Lower lobe of right lung (tissue), 2 donors: ENCODE data around the gene IER5. TPM values are rescaled to one million over a fixed set of nuclear protein-coding genes. Genes with fewer than 3 reads are reported as not detected.

Experiments used
- ATAC-seq, 2 donors: fragments of 200-7000 bp; cut with Tn5 transposase; one replicate each; pipeline ENCODE4 v1.9.1; 2020 to 2022; ENCODE audit warnings: mild to moderate bottlenecking in 2 of 2, moderate library complexity in 2 of 2
- DNase-seq: peaks from one replicate; pipeline ENCODE4 v3.0.0-alpha.2; 2020
- H3K27ac ChIP-seq: fragments of 200-600 bp; one replicate; pipeline ENCODE4 v1.8.0; 2022
- H3K27me3 ChIP-seq: fragments of 200-600 bp; one replicate; pipeline ENCODE4 v1.8.0; 2022; ENCODE audit warnings: low read depth
- H3K36me3 ChIP-seq: fragments of 200-600 bp; one replicate; pipeline ENCODE4 v1.8.0; 2022; ENCODE audit warnings: mild to moderate bottlenecking
- H3K4me1 ChIP-seq: fragments of 200-600 bp; one replicate; pipeline ENCODE4 v1.8.0; 2022
- H3K4me3 ChIP-seq: fragments of 200-600 bp; one replicate; pipeline ENCODE4 v1.8.0; 2022; ENCODE audit warnings: mild to moderate bottlenecking
- H3K9me3 ChIP-seq: fragments of 200-600 bp; one replicate; pipeline ENCODE4 v1.8.0; 2022
- intact Hi-C: fragments of 100-400 bp; cut with DNase I; formaldehyde crosslinking; loops from one replicate; pipeline ENCODE4 v1.11.0; 2022
- total RNA-seq: library from RNA; stranded (reverse); fragmentation: NEBNext Ultra II Directional; extraction: Animal tissue kit (Norgen Biotek cat#: 25700); gene quantifications from one replicate; pipeline ENCODE4 v1.2.1, GENCODE V29; 2021
- TF ChIP-seq, protein P1 (sequence below): fragments of 200-600 bp; IDR thresholded peaks from one replicate; pipeline ENCODE4 v1.8.0; 2022; ENCODE audit warnings: antibody characterized with exemption, mild to moderate bottlenecking
- donor health status: DM: no; HTN: yes; CAD: no; lungs with severe emphysema.

IER5 gene
- total RNA-seq, 1 donor from 2014 or later: 33.2 TPM

DNA sequence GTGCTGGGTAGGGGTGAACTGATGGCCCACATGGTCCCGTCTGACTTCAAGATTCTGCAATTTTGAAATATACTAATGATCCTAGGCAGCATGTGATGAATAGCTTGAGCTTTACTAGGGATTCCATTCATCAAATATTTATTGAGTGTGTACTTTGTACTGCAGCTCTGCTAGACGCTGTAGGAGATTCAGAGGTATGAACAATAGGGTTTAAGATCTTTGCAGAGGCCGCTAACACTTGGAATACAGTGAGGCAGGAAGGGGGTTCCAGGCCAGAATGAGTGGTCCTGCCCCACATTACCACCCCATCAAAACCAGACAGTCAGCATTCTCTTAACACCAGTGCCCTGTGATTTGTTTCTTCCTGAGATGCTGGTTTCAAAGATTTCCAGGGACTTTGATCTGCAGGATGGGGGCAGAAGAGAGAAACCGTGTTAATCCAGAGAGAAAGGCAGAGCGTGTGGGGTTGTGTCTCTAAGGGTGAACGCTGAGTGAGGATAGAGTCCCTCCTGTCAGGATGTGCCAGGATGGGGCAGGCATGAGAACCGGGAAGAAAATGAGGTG is 19.9 kb downstream of the IER5 start:
- Histone ChIP-seq H3K27ac (no peak overlapping the region), H3K27me3 (no peaks in the 10 kb centered on the region), H3K36me3 (no peaks in the 10 kb centered on the region), H3K9me3 (no peaks in the 10 kb centered on the region), H3K4me1 (peaks cover 42% of the 10 kb centered on the region), H3K4me3 (no peak overlapping the region)
- TF ChIP-seq, protein P1, sequence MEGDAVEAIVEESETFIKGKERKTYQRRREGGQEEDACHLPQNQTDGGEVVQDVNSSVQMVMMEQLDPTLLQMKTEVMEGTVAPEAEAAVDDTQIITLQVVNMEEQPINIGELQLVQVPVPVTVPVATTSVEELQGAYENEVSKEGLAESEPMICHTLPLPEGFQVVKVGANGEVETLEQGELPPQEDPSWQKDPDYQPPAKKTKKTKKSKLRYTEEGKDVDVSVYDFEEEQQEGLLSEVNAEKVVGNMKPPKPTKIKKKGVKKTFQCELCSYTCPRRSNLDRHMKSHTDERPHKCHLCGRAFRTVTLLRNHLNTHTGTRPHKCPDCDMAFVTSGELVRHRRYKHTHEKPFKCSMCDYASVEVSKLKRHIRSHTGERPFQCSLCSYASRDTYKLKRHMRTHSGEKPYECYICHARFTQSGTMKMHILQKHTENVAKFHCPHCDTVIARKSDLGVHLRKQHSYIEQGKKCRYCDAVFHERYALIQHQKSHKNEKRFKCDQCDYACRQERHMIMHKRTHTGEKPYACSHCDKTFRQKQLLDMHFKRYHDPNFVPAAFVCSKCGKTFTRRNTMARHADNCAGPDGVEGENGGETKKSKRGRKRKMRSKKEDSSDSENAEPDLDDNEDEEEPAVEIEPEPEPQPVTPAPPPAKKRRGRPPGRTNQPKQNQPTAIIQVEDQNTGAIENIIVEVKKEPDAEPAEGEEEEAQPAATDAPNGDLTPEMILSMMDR: no peak
- no peak for DNase-seq
- intact Hi-C loops: no loop called here
- no peak for ATAC-seq

DNA sequence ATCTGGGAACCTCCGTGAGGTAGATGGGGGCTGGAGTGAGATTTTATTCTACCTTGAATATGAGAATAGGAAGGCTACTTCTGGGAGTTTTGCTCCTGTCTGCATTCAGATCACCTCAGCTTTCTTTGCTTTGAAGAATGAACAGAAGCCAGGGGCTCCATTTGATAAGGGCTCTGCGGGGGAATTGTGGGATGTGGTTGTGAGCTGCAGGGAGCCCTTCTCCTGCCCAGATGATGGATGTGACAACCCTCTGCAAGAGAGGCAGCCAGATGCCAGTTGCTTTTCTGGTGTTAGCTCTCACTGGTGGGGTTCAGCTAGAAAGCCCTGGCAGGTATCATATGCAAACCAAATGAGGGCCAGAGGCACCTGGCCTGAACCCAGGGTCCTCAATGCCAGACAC is 21.5 kb downstream of the IER5 start:
- no peak overlapping the region for H3K4me3 ChIP-seq
- TF ChIP-seq, protein P1: no peak

DNA sequence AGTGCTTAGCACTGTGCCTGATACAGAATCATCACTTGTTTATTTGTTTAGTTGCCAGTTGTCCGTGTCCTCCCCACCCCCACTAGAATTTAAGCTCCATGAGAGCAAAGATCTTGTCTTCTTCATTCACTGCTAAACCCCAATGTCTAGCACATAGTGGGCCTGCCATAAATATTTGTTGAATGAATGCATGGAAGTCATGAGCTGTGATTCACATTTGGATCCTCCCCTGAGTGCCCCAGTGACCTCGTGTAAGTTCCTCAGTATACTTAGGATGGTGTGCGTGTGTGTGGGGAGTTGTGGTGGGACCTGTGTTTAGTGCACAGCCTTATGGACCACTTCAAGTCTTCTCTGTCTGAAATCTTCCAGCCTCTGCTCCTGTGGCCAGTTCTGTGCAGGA is 23.1 kb downstream of the IER5 start:
- no peak for ATAC-seq
- Histone ChIP-seq H3K4me1 (peaks cover 37% of the 10 kb centered on the region), H3K36me3 (no peaks in the 10 kb centered on the region), H3K27ac (peak overlapping the region; percentile 70), H3K9me3 (no peaks in the 10 kb centered on the region), H3K4me3 (no peak overlapping the region), H3K27me3 (no peaks in the 10 kb centered on the region)
- intact Hi-C loops: no loop called here
- TF ChIP-seq, protein P1: no peak
- DNase-seq: no peak

More for the DNA sequence above, 21.5 kb downstream of the IER5 start:
- DNase-seq (no peak), ATAC-seq (no peak)
- peaks cover 34% of the 10 kb centered on the region for H3K4me1 ChIP-seq
- H3K36me3 ChIP-seq: no peaks in the 10 kb centered on the region
- H3K9me3 ChIP-seq: no peaks in the 10 kb centered on the region
- intact Hi-C loops: no loop called here
- no peaks in the 10 kb centered on the region for H3K27me3 ChIP-seq
- no peak overlapping the region for H3K27ac ChIP-seq

GRCh38 chr1:181112071-181112929 is 23.8 kb downstream of the IER5 start:
- H3K27ac ChIP-seq: peak overlapping the region; percentile 70
- intact Hi-C loops: no loop called here
- H3K36me3 ChIP-seq: no peaks in the 10 kb centered on the region
- no peaks in the 10 kb centered on the region for H3K27me3 ChIP-seq
- peaks cover 44% of the 10 kb centered on the region for H3K4me1 ChIP-seq
- no peak overlapping the region for H3K4me3 ChIP-seq
- TF ChIP-seq, protein P1: no peak
- no peaks in the 10 kb centered on the region for H3K9me3 ChIP-seq
- ATAC-seq (peak; percentile 92 to 93), DNase-seq (peak; percentile 80)

DNA sequence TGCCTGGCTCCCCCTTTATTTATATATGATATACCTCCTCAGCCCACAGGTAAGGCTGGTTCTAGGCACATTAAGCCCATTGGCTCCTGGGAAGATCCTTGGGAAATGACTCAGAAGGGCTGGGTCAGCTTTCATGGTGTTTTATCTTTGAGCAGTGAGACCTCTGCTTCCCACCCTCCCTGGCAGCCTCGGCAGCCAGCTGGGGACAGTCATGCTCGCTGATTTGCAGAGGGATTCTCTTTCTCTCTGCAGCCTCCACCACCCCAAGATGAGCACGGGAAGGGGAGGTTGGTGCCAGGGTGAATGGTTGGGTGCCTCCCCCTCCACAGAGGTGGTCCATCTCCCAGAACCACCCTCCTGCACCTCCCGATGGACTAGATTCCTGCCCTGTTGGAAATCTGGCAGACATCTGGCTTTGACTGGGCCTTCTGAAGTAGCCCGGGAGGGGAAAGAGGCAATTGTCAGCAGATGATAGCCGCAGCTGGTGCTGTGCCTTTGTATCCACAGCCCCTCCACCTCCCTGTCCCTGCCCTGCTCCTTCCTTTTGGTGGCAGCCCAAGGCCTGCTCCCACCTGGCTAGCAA is 24.6 kb downstream of the IER5 start:
- Histone ChIP-seq H3K36me3 (no peaks in the 10 kb centered on the region), H3K9me3 (no peaks in the 10 kb centered on the region), H3K27ac (peak overlapping the region; percentile 70), H3K4me1 (peaks cover 53% of the 10 kb centered on the region), H3K4me3 (no peak overlapping the region), H3K27me3 (no peaks in the 10 kb centered on the region)
- no peak for DNase-seq
- TF ChIP-seq, protein P1: no peak
- intact Hi-C loops: no loop called here
- no peak for ATAC-seq
